HEK293T (cell line): ENCODE data around the gene DNAH8.

Experiments used
- BHLHE40 ChIP-seq: fragments of 450-650 bp; IDR thresholded peaks from 2 replicates; pipeline ENCODE4 v1.6.1; 2016; ENCODE audit warnings: mild to moderate bottlenecking, moderate library complexity, borderline replicate concordance
- CTBP1 ChIP-seq: fragments of 450-650 bp; IDR thresholded peaks from 2 replicates; pipeline ENCODE4 v1.6.1; 2016; ENCODE audit warnings: borderline replicate concordance
- FOXA1 ChIP-seq: fragments of 450-650 bp; IDR thresholded peaks from 2 replicates; pipeline ENCODE4 v1.6.1; 2016; ENCODE audit warnings: mild to moderate bottlenecking
- HDGF ChIP-seq: fragments of 450-650 bp; IDR thresholded peaks from 2 replicates; pipeline ENCODE4 v1.6.1; 2017; ENCODE audit warnings: antibody characterized with exemption, borderline replicate concordance
- NFRKB ChIP-seq: fragments of 450-650 bp; IDR thresholded peaks from 2 replicates; pipeline ENCODE4 v1.6.1; 2016; ENCODE audit warnings: mild to moderate bottlenecking, moderate library complexity
- SP1 ChIP-seq: fragments of 450-650 bp; IDR thresholded peaks from 2 replicates; pipeline ENCODE4 v1.6.1; 2017
- SUZ12 ChIP-seq: fragments of 450-650 bp; IDR thresholded peaks from 2 replicates; pipeline ENCODE4 v1.6.1; 2016; ENCODE audit warnings: mild to moderate bottlenecking
- ZNF384 ChIP-seq: fragments of 450-650 bp; IDR thresholded peaks from 2 replicates; pipeline ENCODE4 v1.6.1; 2016

DNA sequence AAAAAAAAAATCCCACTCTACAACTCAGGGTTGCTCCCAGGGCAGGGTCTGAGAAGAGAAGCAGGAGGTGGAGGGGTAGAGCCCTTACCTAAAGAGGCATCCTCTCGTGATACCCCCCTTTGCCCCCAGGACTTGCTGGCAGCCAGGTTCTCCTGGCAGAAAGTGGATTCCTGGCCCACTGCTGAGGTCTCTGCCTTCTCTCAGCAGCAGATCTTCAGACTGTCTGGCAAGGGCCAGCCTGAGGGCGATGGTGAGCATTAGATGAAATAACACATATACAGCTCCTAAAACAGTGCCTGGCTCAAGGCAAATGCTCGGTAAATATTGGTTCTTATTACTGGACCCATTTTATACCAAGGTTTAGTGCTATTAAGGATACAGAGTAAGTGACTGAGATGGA lies 328.7 kb downstream of the DNAH8 start:
- TF ChIP-seq BHLHE40 = no peak
- no peak for TF ChIP-seq FOXA1
- TF ChIP-seq SP1 = no peak
- no peak for TF ChIP-seq NFRKB
- TF ChIP-seq HDGF = no peak
- TF ChIP-seq SUZ12 = no peak
- TF ChIP-seq CTBP1 = no peak
- no peak for TF ChIP-seq ZNF384
